ENCODE results near the gene AR.

AR gene

GRCh38 chrX:67636532-67636931, 92.7 kb downstream of the AR start:
- TF ChIP-seq, protein P1, sequence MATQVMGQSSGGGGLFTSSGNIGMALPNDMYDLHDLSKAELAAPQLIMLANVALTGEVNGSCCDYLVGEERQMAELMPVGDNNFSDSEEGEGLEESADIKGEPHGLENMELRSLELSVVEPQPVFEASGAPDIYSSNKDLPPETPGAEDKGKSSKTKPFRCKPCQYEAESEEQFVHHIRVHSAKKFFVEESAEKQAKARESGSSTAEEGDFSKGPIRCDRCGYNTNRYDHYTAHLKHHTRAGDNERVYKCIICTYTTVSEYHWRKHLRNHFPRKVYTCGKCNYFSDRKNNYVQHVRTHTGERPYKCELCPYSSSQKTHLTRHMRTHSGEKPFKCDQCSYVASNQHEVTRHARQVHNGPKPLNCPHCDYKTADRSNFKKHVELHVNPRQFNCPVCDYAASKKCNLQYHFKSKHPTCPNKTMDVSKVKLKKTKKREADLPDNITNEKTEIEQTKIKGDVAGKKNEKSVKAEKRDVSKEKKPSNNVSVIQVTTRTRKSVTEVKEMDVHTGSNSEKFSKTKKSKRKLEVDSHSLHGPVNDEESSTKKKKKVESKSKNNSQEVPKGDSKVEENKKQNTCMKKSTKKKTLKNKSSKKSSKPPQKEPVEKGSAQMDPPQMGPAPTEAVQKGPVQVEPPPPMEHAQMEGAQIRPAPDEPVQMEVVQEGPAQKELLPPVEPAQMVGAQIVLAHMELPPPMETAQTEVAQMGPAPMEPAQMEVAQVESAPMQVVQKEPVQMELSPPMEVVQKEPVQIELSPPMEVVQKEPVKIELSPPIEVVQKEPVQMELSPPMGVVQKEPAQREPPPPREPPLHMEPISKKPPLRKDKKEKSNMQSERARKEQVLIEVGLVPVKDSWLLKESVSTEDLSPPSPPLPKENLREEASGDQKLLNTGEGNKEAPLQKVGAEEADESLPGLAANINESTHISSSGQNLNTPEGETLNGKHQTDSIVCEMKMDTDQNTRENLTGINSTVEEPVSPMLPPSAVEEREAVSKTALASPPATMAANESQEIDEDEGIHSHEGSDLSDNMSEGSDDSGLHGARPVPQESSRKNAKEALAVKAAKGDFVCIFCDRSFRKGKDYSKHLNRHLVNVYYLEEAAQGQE (IDR thresholded peaks at IDR 0.05; ENCODE audit: low read depth): no peak
- TF ChIP-seq EGR1 (IDR thresholded peaks at IDR 0.05) (no peak), ZBTB7A (IDR thresholded peaks at IDR 0.05; ENCODE audit: low read depth) (no peak), FOXM1 (IDR thresholded peaks at IDR 0.05; ENCODE audit: borderline replicate concordance, low read depth) (no peak), TCF12 (IDR thresholded peaks at IDR 0.05; ENCODE audit: low read depth) (no peak), TEAD4 (IDR thresholded peaks at IDR 0.05) (no peak), CEBPB (IDR thresholded peaks at IDR 0.05) (no peak), MAX (IDR thresholded peaks at IDR 0.05) (no peak), RAD21 (IDR thresholded peaks at IDR 0.05; ENCODE audit: low read depth) (no peak), EP300 (IDR thresholded peaks at IDR 0.05; ENCODE audit: borderline replicate concordance) (no peak), YY1 (IDR thresholded peaks at IDR 0.05; ENCODE audit: low read depth) (no peak), CREB1 (IDR thresholded peaks at IDR 0.05; ENCODE audit: low read depth) (no peak), TAF1 (IDR thresholded peaks at IDR 0.05; ENCODE audit: low read depth) (no peak), NFIC (IDR thresholded peaks at IDR 0.05) (no peak)
- TF ChIP-seq, protein P2, sequence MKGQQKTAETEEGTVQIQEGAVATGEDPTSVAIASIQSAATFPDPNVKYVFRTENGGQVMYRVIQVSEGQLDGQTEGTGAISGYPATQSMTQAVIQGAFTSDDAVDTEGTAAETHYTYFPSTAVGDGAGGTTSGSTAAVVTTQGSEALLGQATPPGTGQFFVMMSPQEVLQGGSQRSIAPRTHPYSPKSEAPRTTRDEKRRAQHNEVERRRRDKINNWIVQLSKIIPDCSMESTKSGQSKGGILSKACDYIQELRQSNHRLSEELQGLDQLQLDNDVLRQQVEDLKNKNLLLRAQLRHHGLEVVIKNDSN (IDR thresholded peaks at IDR 0.05): no peak

- no peak for TF ChIP-seq YY1 (IDR thresholded peaks at IDR 0.05; ENCODE audit: low read depth)
- TF ChIP-seq RAD21 (IDR thresholded peaks at IDR 0.05; ENCODE audit: low read depth): no peak
- no peak for TF ChIP-seq EGR1 (IDR thresholded peaks at IDR 0.05)
These were observed 104.5 kb downstream of the AR start for GRCh38 chrX:67648361-67648760.

DNA sequence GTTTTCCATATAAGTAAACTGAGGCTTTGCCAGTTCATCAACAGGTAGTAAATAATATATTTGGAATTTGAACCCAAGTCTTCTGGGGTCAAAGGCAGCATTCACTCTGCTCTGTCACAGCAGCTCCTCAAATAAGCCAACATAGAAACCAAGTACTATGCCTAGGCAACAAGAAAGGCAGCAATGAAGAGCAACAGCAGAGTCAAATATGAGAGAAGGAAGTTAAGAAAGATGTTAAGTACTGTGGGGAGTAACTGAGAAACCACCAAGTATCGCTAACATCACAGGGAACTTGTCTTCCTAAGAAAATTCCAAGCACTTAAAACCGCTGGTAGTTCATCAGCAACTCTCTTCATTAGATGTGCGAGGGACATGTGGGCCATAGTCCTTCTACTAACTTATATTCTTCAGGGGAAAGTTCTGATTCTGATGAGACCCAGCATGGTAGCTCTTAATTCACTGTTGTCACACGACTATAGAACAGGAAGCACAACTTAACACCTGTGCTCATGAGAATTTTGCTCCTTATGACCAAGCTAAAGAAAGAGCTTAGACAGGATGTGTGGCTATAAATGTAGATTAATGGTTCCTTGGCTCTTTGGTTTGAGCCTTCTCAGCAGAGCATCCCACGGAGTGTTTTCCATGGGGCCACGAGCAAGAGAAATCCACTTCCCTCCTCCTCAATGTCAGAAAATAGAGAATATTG, 107.8 kb downstream of the AR start:
- TF ChIP-seq, protein P2 (IDR thresholded peaks at IDR 0.05): no peak
- no peak for TF ChIP-seq FOXM1 (IDR thresholded peaks at IDR 0.05; ENCODE audit: borderline replicate concordance, low read depth)
- TF ChIP-seq EGR1 (IDR thresholded peaks at IDR 0.05): no peak
- TF ChIP-seq, protein P1 (IDR thresholded peaks at IDR 0.05; ENCODE audit: low read depth): no peak
- TF ChIP-seq TEAD4 (IDR thresholded peaks at IDR 0.05): no peak
- no peak for TF ChIP-seq RAD21 (IDR thresholded peaks at IDR 0.05; ENCODE audit: low read depth)
- no peak for TF ChIP-seq CREB1 (IDR thresholded peaks at IDR 0.05; ENCODE audit: low read depth)
- no peak for TF ChIP-seq CEBPB (IDR thresholded peaks at IDR 0.05)
- TF ChIP-seq YY1 (IDR thresholded peaks at IDR 0.05; ENCODE audit: low read depth): no peak
- no peak for TF ChIP-seq ZBTB7A (IDR thresholded peaks at IDR 0.05; ENCODE audit: low read depth)
- TF ChIP-seq TCF12 (IDR thresholded peaks at IDR 0.05; ENCODE audit: low read depth): no peak
- TF ChIP-seq EP300 (IDR thresholded peaks at IDR 0.05; ENCODE audit: borderline replicate concordance): no peak
- TF ChIP-seq MAX (IDR thresholded peaks at IDR 0.05): no peak

DNA sequence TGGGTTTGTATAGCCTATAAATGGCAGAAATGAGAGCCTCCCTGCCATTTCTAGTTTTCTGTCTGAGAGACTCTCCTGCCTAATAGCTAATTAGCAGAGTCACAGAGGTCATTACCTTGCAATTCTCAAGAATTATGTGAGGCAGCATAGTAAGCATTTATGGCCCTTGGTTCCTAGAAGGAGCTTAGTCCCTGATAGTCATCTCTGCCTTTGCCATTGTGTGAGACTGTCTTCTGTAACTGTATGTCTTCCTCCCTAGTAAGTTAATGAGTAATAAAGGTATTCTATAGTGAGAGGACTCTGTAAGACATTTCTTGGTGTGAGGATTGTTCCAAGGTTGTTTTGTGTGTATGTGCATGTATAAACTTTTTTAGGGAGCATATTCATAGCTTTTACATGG, 108.7 kb downstream of the AR start:
- TF ChIP-seq, protein P2 (IDR thresholded peaks at IDR 0.05): no peak
- TF ChIP-seq TCF12 (IDR thresholded peaks at IDR 0.05; ENCODE audit: low read depth): no peak
- no peak for TF ChIP-seq EGR1 (IDR thresholded peaks at IDR 0.05)
- no peak for TF ChIP-seq RAD21 (IDR thresholded peaks at IDR 0.05; ENCODE audit: low read depth)
- TF ChIP-seq ZBTB7A (IDR thresholded peaks at IDR 0.05; ENCODE audit: low read depth): no peak
- no peak for TF ChIP-seq NFIC (IDR thresholded peaks at IDR 0.05)
- TF ChIP-seq MAX (IDR thresholded peaks at IDR 0.05): no peak
- TF ChIP-seq TEAD4 (IDR thresholded peaks at IDR 0.05): no peak

- TF ChIP-seq, protein P1 (IDR thresholded peaks at IDR 0.05; ENCODE audit: low read depth): no peak
- TF ChIP-seq TEAD4 (IDR thresholded peaks at IDR 0.05) (no peak), EP300 (IDR thresholded peaks at IDR 0.05; ENCODE audit: borderline replicate concordance) (no peak), TCF12 (IDR thresholded peaks at IDR 0.05; ENCODE audit: low read depth) (no peak), EGR1 (IDR thresholded peaks at IDR 0.05) (no peak), MAX (IDR thresholded peaks at IDR 0.05) (no peak), TAF1 (IDR thresholded peaks at IDR 0.05; ENCODE audit: low read depth) (no peak), CEBPB (IDR thresholded peaks at IDR 0.05) (no peak), YY1 (IDR thresholded peaks at IDR 0.05; ENCODE audit: low read depth) (no peak), CREB1 (IDR thresholded peaks at IDR 0.05; ENCODE audit: low read depth) (no peak), FOXM1 (IDR thresholded peaks at IDR 0.05; ENCODE audit: borderline replicate concordance, low read depth) (no peak), RAD21 (IDR thresholded peaks at IDR 0.05; ENCODE audit: low read depth) (no peak), NFIC (IDR thresholded peaks at IDR 0.05) (no peak), ZBTB7A (IDR thresholded peaks at IDR 0.05; ENCODE audit: low read depth) (no peak)
- TF ChIP-seq, protein P2 (IDR thresholded peaks at IDR 0.05): no peak
These were observed 110.5 kb downstream of the AR start for GRCh38 chrX:67654301-67654700.
